ENCODE results near the gene WNT2B.
A peak's percentile ranks its signal among the peaks of the same experiment; 100 is the strongest.

WNT2B gene

GRCh38 chr1:112507336-112507735 lies 1.4 kb upstream of the WNT2B start:
- TF ChIP-seq, protein P1, sequence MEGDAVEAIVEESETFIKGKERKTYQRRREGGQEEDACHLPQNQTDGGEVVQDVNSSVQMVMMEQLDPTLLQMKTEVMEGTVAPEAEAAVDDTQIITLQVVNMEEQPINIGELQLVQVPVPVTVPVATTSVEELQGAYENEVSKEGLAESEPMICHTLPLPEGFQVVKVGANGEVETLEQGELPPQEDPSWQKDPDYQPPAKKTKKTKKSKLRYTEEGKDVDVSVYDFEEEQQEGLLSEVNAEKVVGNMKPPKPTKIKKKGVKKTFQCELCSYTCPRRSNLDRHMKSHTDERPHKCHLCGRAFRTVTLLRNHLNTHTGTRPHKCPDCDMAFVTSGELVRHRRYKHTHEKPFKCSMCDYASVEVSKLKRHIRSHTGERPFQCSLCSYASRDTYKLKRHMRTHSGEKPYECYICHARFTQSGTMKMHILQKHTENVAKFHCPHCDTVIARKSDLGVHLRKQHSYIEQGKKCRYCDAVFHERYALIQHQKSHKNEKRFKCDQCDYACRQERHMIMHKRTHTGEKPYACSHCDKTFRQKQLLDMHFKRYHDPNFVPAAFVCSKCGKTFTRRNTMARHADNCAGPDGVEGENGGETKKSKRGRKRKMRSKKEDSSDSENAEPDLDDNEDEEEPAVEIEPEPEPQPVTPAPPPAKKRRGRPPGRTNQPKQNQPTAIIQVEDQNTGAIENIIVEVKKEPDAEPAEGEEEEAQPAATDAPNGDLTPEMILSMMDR (IDR thresholded peaks at IDR 0.05; ENCODE audit: low read depth, low read length, missing control alignments), result no peak
- no peak overlapping the region for H3K4me3 ChIP-seq (ENCODE audit: low read depth, low read length)
- DNase-seq (ENCODE audit: low read depth), result no peak
- in situ Hi-C loops (cut with HindIII; ENCODE audit: low sequenced_read_pairs), result no loop called here

DNA sequence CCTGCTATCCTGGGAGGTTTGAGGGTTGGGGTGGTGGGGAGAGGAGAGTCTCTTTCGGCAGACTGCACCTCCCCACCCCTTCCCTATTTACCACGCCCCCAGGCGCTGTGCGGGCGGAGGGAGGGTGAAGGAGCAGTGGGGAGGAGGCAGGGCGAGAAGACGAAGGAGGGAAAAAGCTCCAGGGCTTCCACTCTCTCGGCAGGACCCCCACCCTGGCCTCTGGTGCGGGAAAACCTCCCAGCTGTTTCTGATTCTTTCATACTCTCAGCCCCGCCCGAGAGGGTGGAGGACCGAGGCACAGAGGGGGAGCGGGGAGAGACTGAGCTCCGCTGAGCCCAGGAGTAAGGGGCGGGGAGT lies 866 bp upstream of the WNT2B start:
- TF ChIP-seq, protein P1 (IDR thresholded peaks at IDR 0.05; ENCODE audit: low read depth, low read length, missing control alignments), result no peak
- in situ Hi-C loops (cut with HindIII; ENCODE audit: low sequenced_read_pairs), result no loop called here
- H3K4me3 ChIP-seq (ENCODE audit: low read depth, low read length), result peak overlapping the region; percentile 44
- DNase-seq (ENCODE audit: low read depth), result no peak

- peak overlapping the region; percentile 44 for H3K4me3 ChIP-seq (ENCODE audit: low read depth, low read length)
- in situ Hi-C loops (cut with HindIII; ENCODE audit: low sequenced_read_pairs), result no loop called here
- TF ChIP-seq, protein P1 (IDR thresholded peaks at IDR 0.05; ENCODE audit: low read depth, low read length, missing control alignments), result no peak
- no peak for DNase-seq (ENCODE audit: low read depth)
Observed at GRCh38 chr1:112509005-112509659, 367 bp downstream of the WNT2B start.

GRCh38 chr1:112509660-112510178 lies 954 bp downstream of the WNT2B start:
- no peak for DNase-seq (ENCODE audit: low read depth)
- H3K4me3 ChIP-seq (ENCODE audit: low read depth, low read length), result peak overlapping the region; percentile 44
- TF ChIP-seq, protein P1 (IDR thresholded peaks at IDR 0.05; ENCODE audit: low read depth, low read length, missing control alignments), result no peak
- in situ Hi-C loops (cut with HindIII; ENCODE audit: low sequenced_read_pairs), result no loop called here

- TF ChIP-seq, protein P1 (IDR thresholded peaks at IDR 0.05; ENCODE audit: low read depth, low read length, missing control alignments), result no peak
- H3K4me3 ChIP-seq (ENCODE audit: low read depth, low read length), result peak overlapping the region; percentile 44
- DNase-seq (ENCODE audit: low read depth), result no peak
- in situ Hi-C loops (cut with HindIII; ENCODE audit: low sequenced_read_pairs), result no loop called here
Observed at GRCh38 chr1:112510340-112510739, 1.6 kb downstream of the WNT2B start.

DNA sequence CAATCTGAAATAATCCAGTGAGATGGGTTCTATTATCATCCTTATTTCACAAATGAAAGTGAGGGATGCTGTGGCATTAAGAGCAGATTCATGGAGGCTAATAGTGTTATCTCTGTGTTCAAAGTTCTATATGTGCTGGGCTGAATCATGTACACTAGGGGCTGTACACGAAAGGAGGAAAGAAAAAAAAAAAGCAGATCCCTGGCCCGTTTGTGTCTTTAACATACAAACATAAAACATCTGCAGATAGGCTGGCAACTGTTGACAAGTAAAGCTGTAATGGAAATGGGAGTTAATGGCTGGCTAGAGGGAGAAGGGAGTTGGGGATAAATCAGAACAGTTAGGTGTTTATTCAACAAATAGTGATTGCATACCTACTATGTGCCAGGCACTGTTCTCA lies 3.1 kb downstream of the WNT2B start:
- in situ Hi-C loops (cut with HindIII; ENCODE audit: low sequenced_read_pairs), result no loop called here
- TF ChIP-seq, protein P1 (IDR thresholded peaks at IDR 0.05; ENCODE audit: low read depth, low read length, missing control alignments), result no peak
- no peak for DNase-seq (ENCODE audit: low read depth)
- no peak overlapping the region for H3K4me3 ChIP-seq (ENCODE audit: low read depth, low read length)

Data from astrocyte of the cerebellum (primary cell).